ENCODE measurements around the gene HCRTR1. TPM values are rescaled to one million over a fixed set of nuclear protein-coding genes. Genes with fewer than 3 reads are reported as not detected.
A peak's percentile ranks its signal among the peaks of the same experiment; 100 is the strongest.

The HCRTR1 gene
- total and polyA plus RNA-seq, 8 donors: 0.14 to 0.24 (median 0.17) TPM; not detected in 4

GRCh38 chr1:31570228-31570627 lies 47.3 kb upstream of the HCRTR1 start:
- H3K4me1 ChIP-seq: peaks cover 10 to 27% of the 10 kb centered on the region in 2 donors
- H3K36me3 ChIP-seq: no peaks in the 10 kb centered on the region
- no peak for ATAC-seq
- H3K9me3 ChIP-seq: no peaks in the 10 kb centered on the region
- intact Hi-C loops (cut with DNase I): loop anchor here in 1 of 2 donors (10.0 kb wide), 1 partner anchor 215 kb away; no protein-coding TSS in a partner anchor
- no peak for TF ChIP-seq CTCF (IDR thresholded peaks at IDR 0.05)
- no peak overlapping the region for H3K27ac ChIP-seq
- H3K4me3 ChIP-seq: no peak overlapping the region
- H3K27me3 ChIP-seq: no peaks in the 10 kb centered on the region
- no peak for DNase-seq

DNA sequence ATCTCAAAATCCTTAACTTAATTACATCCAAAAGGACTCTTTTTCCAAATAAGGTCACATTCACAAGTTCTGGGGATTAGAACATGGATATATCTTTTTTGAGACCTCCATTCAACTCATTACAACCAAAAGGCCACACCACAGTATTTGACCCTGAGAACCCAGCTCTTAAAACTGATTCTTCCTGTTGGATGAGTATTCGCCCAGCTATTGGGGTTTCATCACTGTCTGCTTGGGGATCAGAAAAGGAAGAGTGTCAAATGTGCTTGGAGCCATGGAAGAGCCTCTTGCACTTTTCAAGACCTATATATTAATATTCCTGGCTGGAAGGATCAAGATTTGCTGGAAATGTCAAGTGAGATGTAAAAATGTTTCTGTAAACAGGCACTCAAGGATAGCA lies 46.6 kb upstream of the HCRTR1 start:
- no peak overlapping the region for H3K27ac ChIP-seq
- no peak for DNase-seq
- no peaks in the 10 kb centered on the region for H3K9me3 ChIP-seq
- intact Hi-C loops (cut with DNase I): loop anchor here in 1 of 2 donors (10.0 kb wide), 1 partner anchor 214 kb away; no protein-coding TSS in a partner anchor
- ATAC-seq: no peak
- H3K4me1 ChIP-seq: peaks cover 17 to 34% of the 10 kb centered on the region in 2 donors
- TF ChIP-seq CTCF (IDR thresholded peaks at IDR 0.05): no peak
- no peaks in the 10 kb centered on the region for H3K36me3 ChIP-seq
- no peak overlapping the region for H3K4me3 ChIP-seq
- peaks cover 0 to 4% of the 10 kb centered on the region in 2 donors for H3K27me3 ChIP-seq

- no peak for TF ChIP-seq CTCF (IDR thresholded peaks at IDR 0.05)
- Histone ChIP-seq H3K4me1 (peaks cover 19 to 41% of the 10 kb centered on the region in 2 donors), H3K36me3 (no peaks in the 10 kb centered on the region), H3K4me3 (no peak overlapping the region), H3K27me3 (peaks cover 0 to 11% of the 10 kb centered on the region in 2 donors), H3K9me3 (no peaks in the 10 kb centered on the region), H3K27ac (no peak overlapping the region)
- DNase-seq: peak in 1 of 4 donors; percentile 28
- ATAC-seq: no peak
- intact Hi-C loops (cut with DNase I): loop anchor here in 1 of 2 donors (10.0 kb wide), 1 partner anchor 213 kb away; no protein-coding TSS in a partner anchor
Measured at GRCh38 chr1:31571340-31572295, 45.9 kb upstream of the HCRTR1 start.

DNA sequence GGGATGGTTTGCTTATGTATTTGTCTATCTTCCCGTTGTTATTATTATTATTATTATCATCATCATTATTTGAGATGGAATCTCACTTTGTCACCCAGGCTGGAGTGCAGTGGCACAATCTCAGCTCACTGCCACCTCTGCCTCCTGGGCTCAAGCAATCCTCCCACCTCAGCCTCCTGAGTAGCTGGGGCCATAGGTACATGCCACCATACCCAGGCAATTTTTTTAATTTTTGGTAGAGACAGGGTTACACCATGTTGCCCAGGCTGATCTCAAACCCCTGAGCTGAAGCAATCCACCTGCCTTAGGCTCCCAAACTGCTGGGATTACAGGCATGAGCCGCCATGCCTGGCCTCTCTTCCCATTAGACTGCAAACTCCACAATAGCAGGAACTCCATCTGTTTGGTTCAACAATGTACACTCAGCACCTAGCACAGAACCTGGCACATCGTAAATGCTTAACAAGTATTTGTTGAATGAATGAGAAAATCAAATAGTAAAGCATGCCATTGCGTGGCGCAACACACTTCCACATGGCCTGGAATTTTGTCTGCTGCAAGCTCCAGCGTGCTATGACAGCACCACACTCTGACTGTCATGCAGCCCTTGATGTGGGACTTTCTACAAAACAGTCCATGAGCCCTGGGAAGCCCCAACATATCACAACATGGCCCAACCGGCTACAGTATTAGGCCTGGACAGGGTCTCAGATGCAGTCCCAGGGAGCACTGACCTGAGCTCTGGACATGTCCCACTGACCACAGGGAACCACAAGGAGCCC lies 45.0 kb upstream of the HCRTR1 start:
- H3K9me3 ChIP-seq: no peaks in the 10 kb centered on the region
- TF ChIP-seq CTCF (IDR thresholded peaks at IDR 0.05): no peak
- peaks cover 19 to 43% of the 10 kb centered on the region in 2 donors for H3K4me1 ChIP-seq
- no peaks in the 10 kb centered on the region for H3K36me3 ChIP-seq
- DNase-seq: peak in 1 of 4 donors; percentile 45
- no peak overlapping the region for H3K4me3 ChIP-seq
- intact Hi-C loops (cut with DNase I): loop anchor here in 1 of 2 donors (10.0 kb wide), 1 partner anchor 212 kb away; no protein-coding TSS in a partner anchor
- H3K27me3 ChIP-seq: peaks cover 0 to 17% of the 10 kb centered on the region in 2 donors
- peak; percentile 25 for ATAC-seq
- H3K27ac ChIP-seq: peak overlapping the region; percentile 58 to 67
